A172 (cell line): ENCODE measurements around the gene PRPS1. TPM values are rescaled to one million over a fixed set of nuclear protein-coding genes. Genes with fewer than 3 reads are reported as not detected.
"Not testable (repeated sequence)": the region's sequence is repeated elsewhere in the genome, so short reads cannot be mapped to it uniquely, and the experiment has no call there.

Experiments
- DNase-seq: peaks from one replicate; pipeline ENCODE4 v3.0.0-alpha.2; 2015; ENCODE audit warnings: low spot score
- total RNA-seq: library from RNA; depleted of rRNA; stranded (reverse); fragments of >200 nt; shearing (Covaris generic); gene quantifications from 2 replicates; pipeline ENCODE4 v1.2.3, GENCODE V29; 2014

Gene PRPS1
- total RNA-seq, 1 experiment from 2014 or later: 35.2 TPM

DNA sequence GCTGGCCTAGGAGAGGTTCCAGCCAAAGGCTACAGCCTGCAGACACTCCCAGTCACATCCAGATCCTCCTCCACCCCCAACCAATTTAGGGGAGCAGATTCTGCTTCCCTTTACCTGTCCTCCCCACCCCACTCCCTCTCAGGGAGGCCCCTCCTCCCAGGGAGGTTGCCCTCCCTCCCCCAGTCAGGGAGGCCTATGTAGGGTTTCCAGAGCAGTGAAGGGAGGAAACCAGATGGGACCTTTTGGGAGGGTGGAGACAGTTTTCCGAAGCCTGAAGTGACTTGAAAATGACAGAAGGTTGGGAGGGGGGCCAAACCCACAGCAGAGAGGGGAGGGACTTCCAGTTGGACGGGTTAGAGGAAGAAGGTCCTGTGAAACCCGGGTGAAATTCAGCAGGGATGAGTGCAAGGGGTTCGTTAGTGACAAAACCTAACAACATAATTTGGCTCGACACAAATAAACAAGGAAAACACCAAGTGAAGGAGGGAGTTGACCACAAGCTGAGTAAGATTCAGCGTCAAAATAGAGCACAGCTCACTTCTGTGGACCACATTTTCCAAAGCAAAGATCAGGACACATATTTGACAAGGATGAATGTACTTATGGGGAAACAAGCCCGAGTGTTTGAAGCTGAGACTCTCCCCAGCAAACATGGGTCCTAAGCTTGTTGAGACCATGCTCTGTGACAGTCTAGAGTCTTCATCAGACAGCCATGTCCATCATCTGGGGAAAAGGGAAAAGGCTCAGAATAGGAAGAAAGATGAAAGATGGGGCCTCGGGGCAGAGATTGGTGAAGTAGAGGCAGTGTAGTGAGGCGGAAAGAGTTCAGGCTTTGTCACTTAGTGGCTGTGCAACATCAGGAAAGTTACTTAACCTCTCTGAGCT lies 46.4 kb downstream of the PRPS1 start:
- no peak for DNase-seq

DNA sequence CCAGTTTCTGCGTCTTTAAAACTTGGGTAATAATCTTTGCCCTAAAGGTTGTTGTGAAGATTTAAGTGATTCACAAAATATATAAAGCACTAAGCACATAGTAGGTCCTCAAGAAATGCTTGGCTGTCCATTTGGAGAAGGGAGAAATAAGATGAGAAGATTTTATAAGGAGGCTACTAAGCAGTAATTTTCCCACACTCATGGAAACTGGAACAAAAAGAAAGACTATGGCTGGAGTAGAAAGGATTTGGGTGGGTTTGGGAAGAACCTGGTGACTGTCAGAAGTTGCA lies 47.0 kb downstream of the PRPS1 start:
- DNase-seq: no peak

DNA sequence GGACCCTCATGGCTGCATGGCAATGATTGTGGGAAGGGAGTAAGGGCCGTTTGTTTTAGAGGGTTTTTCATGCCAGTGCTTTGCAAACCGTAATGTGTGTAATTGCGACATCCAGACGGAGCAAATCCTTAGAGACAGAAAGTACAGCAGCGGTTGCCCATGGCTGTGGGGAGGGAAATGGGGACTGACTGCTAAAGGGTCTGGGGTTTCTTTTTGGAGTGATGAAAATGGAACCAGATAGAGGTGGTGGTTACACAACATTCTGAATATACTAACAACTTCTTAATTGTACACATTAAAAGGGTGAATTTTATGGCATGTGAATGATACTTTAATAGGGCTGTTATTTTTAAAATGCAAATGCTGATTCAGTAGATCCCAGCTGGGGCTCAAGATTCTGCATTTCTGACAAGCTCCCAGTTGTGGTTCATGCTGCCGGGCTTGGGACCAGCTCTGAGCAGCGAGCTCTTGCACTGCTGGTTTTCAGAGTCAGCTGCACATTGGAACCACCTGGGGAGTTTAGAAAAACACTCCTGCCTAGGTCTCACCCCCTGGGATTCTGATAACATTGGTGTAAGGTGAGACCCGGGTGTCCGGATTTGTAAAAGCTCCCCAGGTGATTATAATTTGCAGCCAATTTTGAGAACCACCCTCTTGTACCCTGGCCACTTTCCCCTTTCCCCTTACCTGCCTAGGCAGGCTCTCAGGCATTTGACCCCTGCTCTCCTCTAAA lies 47.7 kb downstream of the PRPS1 start:
- no peak for DNase-seq

DNA sequence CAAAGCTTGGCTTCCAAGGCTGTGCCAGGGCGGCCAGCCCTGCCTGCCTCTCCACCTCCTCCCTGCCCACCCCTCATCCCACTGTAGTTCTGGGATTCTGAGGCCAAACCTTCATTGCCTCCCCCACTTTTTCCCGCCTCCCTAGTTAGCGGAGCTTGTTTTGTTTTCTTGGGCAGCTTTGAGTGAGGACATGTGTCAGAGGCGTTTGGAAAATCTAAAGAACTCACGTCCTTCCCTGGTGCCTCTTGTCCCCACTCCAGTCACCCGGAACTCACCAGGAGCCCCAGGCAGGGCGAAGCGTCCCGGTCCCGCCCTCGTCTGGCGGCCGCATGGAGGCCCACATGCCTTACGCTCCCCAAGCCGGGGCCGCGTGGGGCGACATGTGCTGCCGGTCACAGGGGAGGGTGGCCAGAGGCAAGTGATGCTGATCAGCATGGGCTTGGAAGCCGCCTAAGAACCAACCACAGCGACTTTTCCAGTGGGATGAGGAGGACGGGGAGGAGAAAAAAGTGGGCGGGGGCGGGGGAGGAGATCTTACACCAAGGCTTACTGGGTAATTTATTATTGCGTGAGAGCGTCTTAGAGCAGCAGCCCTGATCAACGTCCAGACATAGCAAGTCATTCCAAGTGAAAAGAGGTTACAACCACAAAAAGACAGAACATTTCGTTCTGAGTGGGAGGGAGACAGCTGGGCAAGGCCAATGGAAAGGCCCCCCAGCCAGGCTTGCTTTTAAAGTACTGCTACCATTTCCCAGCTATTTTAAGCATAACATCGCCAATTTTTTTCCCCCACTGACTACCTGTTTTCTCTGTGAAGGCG lies 48.5 kb downstream of the PRPS1 start:
- DNase-seq: peak; percentile 46

DNA sequence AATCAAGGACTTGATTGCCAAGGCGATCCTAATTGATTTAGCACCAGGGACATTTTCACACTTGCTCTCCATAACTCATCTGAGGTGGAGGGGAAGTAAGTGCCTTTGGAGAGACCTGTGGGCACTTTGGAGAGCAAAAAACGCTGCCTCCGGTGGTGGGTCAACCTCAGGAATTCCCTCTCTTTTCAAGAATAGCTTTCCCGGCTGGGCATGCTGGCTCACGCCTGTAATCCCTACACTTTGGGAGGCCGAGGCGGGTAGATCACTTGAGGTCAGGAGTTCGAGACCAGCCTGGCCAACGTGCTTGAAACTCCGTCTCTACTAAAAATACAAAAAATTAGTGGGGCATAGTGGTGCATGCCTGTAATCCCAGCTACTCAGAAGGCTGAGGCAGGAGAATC lies 49.2 kb downstream of the PRPS1 start:
- no peak for DNase-seq

DNA sequence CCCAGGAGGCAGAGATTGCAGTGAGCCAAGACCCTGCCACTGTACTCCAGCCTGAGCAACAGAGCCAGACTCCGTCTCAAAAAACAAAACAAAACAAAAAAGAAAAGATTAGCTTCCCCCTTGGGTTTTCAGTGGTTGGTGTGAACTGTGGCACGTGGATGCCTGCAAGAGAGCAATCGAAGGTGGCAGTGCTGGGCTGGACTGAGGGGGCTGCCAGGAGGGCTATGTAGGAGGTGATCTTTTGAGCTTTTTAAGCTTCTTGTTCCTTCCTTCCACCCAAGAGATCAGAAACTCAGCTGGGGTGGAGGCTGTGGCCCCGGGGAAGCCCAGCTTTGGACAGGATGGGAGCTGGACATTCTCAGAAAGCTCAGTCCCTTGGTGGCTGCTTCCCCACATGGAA lies 49.6 kb downstream of the PRPS1 start:
- DNase-seq: no peak

DNA sequence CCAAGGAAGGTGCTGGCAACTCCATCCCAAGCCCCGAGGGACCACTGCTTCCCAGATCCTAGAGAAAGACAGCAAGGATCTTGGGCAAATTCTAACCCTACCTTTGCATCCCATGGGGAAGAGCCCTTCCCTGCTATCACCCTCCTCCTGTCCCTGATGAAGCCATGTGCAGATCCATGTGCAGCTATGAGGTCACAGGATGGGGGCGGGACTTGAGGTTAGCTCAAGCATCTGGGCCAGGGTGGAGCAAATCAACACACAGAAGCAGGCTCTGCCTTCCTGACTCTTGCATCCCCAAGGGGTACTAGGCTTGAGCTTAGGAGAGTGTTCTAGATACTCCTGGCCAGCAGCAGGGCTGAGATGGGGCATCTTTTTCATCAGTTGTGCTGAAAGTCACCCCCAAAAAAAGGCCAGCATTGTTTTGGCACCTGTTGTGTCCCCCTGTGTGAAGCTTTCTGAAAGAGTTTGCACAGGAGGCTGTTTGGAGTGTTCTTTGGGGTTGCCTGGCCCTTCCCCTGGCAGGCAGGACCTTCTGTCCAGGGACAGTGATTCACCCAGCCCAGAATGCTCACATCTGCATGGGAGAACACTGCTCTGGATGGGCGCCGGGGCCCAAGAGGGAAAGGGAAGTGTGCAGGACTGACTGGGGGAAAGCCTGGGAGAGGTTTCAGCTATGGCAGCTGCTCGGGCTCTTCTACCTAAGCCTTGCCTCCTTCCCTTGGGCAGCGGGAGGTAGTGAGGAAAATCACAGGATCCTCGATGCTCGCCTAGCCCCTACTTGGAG lies 50.8 kb downstream of the PRPS1 start:
- DNase-seq: peak; percentile 16

DNA sequence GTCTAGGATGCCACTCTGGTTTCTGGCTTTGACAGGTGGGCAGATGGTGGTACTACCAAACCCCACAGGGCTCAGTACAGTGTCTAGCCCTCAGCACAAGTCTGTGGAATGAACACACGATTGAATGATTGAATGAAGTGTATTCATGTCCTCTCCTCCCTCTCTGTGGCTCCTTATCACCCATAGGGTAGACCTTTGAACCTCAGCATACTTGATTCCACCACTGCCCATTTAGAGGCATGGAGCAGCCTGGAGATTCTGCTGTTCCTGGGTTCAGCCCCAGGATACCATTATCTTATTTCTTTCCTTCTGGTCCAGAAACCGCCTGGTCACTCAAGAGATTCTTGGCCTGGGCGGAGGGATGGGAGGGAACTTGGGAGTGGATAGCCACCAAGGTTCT lies 53.9 kb downstream of the PRPS1 start:
- DNase-seq: no peak

DNA sequence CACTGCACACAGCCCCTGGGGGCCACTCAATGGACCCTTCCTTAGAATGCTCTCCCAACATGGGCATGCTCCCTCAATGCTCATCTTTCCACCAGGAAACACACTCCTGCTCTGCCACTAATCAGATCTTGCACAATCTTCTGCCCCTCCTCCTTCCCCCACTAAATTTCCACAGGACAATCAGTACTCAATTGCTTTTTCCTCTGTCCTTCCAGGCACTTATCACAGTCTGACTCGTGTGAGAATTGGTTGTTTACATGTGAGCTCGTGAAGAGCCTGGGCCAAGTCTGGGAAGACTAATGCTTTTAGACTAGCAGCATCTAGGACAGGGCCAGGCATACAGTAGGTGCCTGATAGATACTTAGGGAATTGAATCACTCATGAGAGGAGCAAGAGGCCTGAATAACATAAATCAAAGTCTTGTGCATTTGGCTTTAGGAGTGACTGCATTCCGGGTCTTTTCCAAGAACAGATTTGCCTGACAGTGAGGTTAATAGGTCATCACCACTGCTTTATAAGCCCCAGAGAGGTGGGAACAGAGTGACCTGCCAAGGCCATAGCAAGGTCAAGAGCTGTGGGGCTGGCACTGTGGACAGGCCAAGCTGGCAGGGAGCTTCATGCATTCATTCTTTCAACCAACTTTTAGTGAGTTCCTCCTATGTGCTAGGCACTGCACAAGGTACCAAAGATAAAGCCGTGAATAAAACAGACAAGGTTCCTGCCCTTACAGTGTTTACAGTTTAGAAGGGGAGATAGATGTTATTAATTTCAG lies 55.0 kb downstream of the PRPS1 start:
- no peak for DNase-seq

DNA sequence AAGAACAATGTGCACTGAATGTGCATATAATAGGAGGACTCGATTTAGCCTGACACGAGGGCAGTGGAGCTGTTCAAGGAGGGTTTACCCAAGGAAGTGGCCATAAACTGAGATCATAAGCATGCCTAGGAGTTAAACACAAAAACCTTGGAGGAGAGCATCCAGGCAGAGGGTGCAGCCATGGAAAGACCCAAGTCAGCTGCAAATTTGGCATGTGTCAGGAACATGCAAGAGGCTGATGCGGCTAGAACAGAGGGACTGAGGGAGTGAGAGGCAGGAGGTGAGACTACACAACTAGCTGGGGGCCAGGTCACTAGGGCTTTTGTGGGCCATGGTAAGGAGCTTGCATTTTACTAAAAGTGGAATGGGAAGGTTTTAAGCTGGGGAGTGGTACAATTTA lies 55.6 kb downstream of the PRPS1 start:
- no peak for DNase-seq

DNA sequence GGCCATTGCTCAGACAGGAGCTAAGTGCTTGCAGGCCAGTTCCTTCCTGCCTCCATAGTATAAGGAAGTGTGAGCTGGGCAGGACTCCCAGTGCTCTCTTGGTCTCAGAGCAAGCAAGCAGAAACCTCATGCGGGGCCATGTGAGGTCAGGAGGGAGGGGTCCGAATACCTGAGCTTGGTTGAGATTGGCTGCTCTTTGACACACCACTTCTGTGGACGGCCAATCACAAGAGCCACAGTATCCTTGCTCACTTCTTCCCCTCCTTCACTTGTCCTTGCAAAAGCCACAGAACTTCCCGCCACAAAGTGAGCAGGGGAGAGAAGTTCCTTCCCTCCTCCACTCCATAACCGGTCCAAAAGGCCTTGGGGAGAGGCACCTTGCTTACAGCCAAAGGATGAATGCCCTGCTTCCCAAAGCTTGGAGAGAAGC lies 56.7 kb downstream of the PRPS1 start:
- peak; percentile 18 for DNase-seq

DNA sequence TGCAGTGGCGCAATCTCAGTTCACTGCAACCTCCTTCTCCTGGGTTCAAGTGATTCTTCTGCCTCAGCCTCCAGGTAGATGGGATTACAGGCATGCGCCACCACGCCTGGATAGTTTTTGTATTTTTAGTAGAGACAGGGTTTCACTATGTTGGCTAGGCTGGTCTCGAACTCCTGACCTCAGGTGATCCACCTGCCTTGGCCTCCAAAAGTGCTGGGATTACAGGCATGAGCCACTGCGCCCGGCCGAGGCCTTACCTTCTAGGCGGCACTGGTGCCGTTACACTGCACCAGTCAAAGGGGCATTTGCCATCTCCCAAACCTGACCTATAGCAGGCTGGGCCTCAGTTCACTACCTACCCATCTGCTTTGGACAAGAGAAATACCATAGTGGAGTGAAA lies 57.3 kb downstream of the PRPS1 start:
- DNase-seq: not testable (repeated sequence)

DNA sequence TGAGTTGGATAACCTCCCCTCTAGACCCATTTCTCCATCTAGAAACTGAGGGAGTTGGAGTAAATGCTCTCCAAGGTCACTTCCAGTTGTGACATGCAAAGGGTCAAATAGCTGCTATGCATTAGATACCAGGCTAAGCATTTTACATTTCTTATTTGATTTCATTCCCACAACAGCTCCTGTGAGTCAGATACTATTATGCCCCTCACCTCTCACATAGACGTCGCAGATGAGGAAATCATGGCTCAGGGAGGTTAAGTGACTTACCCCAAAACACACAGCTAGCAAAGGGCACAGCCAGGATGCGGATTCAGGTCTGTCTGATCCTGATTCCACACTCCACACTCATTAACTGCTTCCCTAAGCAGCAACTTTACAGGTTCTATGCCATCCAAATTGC lies 57.7 kb downstream of the PRPS1 start:
- DNase-seq: no peak

DNA sequence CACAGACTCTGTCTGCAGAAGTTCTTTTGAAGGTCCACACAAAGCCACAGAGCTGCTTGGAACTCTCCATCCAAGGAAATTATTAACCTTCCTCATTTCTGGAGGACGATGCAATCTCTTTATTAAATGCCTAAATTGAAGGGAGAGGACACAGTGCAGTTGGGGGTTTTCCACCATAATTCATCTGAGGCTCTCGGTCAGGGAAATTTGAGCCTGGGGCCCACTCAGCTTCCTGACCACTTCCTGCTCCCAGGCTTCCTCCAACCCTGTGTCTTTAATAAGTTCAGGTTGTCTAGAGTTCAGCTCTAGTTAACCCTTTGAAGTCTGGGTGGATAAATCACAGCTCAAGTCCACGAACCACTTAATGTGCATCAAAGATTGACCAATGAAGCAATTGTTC lies 58.5 kb downstream of the PRPS1 start:
- peak; percentile 8 for DNase-seq

DNA sequence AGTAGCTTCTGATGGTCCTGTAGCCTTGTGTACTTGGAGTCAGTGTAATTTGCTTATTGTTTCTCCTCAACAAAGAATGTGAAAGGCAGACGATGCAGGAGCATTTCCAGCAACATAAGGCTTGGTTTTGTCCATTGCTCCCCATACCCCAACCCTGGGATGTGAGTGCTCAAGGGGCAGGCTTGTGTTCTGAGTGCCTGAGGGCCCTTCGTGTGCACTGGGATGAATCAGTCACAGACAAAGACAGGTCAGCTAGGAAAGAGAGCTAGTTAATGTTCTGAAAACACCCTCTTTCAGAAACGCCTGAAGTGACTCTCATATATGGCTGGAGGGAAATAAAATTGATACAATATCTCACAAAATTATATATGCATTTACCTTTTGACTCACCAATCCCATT lies 59.1 kb downstream of the PRPS1 start:
- DNase-seq: no peak

DNA sequence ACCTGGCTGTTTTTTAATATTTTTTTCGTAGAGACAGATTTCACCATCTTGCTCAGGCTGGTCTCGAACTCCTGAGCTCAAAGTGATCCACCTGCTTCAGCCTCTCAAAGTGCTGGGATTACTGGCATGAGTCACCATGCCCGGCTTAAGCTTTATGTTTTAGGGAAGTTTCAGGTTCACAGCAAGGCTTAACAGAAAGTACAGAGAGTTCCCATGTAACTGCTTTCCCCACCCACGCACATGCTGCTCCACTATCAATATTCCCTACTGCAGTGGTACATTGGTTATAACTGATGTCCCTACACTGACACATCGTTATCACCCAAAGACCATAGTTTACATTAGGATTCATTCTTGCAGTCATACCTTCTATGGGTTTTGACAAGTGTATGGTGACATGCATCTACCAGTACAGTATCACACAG lies 62.7 kb downstream of the PRPS1 start:
- DNase-seq: no peak

DNA sequence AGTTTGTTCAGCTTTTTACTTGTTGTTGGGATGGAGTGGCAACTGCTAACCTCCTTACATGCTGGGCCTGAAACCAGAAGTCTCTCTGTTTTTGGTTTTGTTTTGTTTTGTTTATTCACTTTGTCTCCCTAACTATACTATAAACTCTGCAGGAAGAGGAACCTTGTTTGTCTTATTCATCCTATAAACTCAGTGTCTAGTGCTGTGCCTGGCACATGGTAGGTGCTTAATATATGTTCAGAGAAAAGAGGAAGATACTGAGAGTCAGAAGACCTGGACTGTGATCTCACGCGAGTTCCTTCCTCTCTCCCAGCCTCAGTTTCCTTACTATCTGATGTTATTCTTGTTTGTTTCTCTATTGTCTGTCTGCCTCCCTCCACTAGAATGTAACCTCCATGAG lies 71.3 kb downstream of the PRPS1 start:
- no peak for DNase-seq

DNA sequence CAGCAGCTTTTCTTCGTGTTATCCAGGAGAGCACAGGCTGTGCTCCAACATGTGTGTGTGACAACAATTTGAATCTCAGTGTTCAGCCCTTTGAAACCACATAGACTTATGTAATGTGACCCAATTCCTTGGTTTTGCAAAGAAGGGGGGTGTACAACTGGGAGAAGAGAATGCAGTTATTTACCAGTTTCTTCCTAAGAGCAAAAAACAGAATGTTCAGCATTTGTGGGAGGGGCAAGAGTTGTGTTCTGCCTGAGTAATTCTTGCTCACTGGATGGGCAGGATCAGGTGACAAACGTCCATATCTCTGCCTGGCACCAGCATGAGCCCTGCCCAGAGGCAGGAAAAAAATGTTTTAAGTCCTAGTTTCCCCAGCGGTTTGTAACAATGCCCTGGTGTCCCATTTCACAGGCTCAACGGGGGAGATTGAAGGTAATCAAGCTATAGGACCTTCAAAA lies 72.0 kb downstream of the PRPS1 start:
- no peak for DNase-seq
